ENCODE data around the gene NCKIPSD. TPM values are rescaled to one million over a fixed set of nuclear protein-coding genes. Genes with fewer than 3 reads are reported as not detected.

NCKIPSD gene
- polyA plus RNA-seq, 2 donors: 7.6 to 8.2 TPM

DNA sequence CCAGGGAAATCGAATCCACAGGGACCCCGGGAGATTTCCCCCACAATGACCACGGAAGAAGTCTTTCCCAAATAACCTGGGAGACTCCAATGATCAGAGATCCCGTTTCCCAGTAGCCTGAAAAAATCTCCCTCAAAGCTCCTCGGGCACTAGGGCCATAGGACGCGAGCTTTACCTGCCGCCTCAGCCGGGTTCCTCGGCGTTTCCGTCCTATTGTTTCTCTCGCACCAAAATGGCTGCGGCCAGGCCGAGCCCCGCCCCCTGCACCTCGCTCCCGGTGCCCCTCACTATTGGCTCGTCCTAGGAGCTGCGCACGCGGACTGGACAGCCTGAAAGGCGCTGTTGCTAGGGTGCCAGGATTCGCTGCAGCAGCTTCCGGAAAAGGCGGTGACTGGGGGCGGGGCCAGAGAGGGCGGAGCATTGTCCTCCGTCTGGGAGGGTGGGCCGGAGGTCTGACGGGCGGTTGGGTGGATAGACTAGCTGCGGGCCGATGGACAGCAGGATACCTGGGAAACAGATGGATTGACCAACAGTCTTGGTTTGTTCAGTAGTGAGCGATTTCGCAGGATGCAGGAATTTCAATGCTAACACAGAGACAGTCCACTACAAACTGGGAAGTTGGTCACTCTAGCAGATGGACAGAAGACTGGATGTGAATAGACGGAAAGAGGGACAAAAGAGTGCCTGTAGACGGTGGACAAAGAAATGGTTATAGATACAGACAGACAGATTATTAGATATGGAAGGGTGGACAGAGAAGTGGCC, 31.4 kb upstream of the NCKIPSD start, which contains the start of gene IP6K2:
Gene IP6K2 (minus strand): TSS at position 240 of the 765 bp plus-strand sequence. CDS start 21,930 bp downstream, outside the sequence.
- Histone ChIP-seq H3K9me3 (ENCODE audit: control insufficient read depth in 2 of 2, insufficient read depth in 1 of 2, low read depth in 1 of 2, low read length in 1 of 2) (no peaks in the 10 kb centered on the region), H3K4me3 (ENCODE audit: low read depth in 1 of 2, low read length in 2 of 2) (peak within 1 kb of the TSS; percentile 87 to 99), H3K36me3 (ENCODE audit: control insufficient read depth in 2 of 2, insufficient read depth in 2 of 2, low read length in 1 of 2) (peaks cover 0 to 11% of the 10 kb centered on the region in 2 donors), H3K27me3 (ENCODE audit: control insufficient read depth in 1 of 2, insufficient read depth in 2 of 2, low read length in 2 of 2) (no peaks in the 10 kb centered on the region), H3K4me1 (ENCODE audit: control insufficient read depth in 2 of 2, insufficient read depth in 2 of 2, low read length in 1 of 2) (peaks cover 3 to 10% of the 10 kb centered on the region in 2 donors), H3K27ac (ENCODE audit: low read depth in 2 of 2, low read length in 1 of 2) (peak within 1 kb of the TSS; percentile 79 to 92)
- WGBS, 2 donors: 1 to 2% methylated on average over 38 of the region's 38 CpGs

- H3K27ac ChIP-seq (ENCODE audit: low read depth in 2 of 2, low read length in 1 of 2): peak overlapping the region; percentile 79 to 92
- 0 to 1% methylated on average over 16 of the region's 16 CpGs for WGBS, 2 donors
Observed at GRCh38 chr3:48716508-48716981, 30.8 kb upstream of the NCKIPSD start.

GRCh38 chr3:48715174-48715800, 29.6 kb upstream of the NCKIPSD start:
- H3K4me3 ChIP-seq (ENCODE audit: low read depth in 1 of 2, low read length in 2 of 2): no peak overlapping the region
- H3K27me3 ChIP-seq (ENCODE audit: control insufficient read depth in 1 of 2, insufficient read depth in 2 of 2, low read length in 2 of 2): no peaks in the 10 kb centered on the region
- H3K36me3 ChIP-seq (ENCODE audit: control insufficient read depth in 2 of 2, insufficient read depth in 2 of 2, low read length in 1 of 2): peaks cover 3 to 16% of the 10 kb centered on the region in 2 donors
- no peaks in the 10 kb centered on the region for H3K9me3 ChIP-seq (ENCODE audit: control insufficient read depth in 2 of 2, insufficient read depth in 1 of 2, low read depth in 1 of 2, low read length in 1 of 2)
- peak overlapping the region in 1 of 2 donors; percentile 55 for H3K27ac ChIP-seq (ENCODE audit: low read depth in 2 of 2, low read length in 1 of 2)
- H3K4me1 ChIP-seq (ENCODE audit: control insufficient read depth in 2 of 2, insufficient read depth in 2 of 2, low read length in 1 of 2): peaks cover 3 to 10% of the 10 kb centered on the region in 2 donors

More at GRCh38 chr3:48716508-48716981, 30.8 kb upstream of the NCKIPSD start:
- no peaks in the 10 kb centered on the region for H3K9me3 ChIP-seq (ENCODE audit: control insufficient read depth in 2 of 2, insufficient read depth in 1 of 2, low read depth in 1 of 2, low read length in 1 of 2)
- H3K27me3 ChIP-seq (ENCODE audit: control insufficient read depth in 1 of 2, insufficient read depth in 2 of 2, low read length in 2 of 2): no peaks in the 10 kb centered on the region
- H3K4me3 ChIP-seq (ENCODE audit: low read depth in 1 of 2, low read length in 2 of 2): peak overlapping the region; percentile 87 to 99
- H3K36me3 ChIP-seq (ENCODE audit: control insufficient read depth in 2 of 2, insufficient read depth in 2 of 2, low read length in 1 of 2): peaks cover 3 to 11% of the 10 kb centered on the region in 2 donors
- peaks cover 3 to 10% of the 10 kb centered on the region in 2 donors for H3K4me1 ChIP-seq (ENCODE audit: control insufficient read depth in 2 of 2, insufficient read depth in 2 of 2, low read length in 1 of 2)

DNA sequence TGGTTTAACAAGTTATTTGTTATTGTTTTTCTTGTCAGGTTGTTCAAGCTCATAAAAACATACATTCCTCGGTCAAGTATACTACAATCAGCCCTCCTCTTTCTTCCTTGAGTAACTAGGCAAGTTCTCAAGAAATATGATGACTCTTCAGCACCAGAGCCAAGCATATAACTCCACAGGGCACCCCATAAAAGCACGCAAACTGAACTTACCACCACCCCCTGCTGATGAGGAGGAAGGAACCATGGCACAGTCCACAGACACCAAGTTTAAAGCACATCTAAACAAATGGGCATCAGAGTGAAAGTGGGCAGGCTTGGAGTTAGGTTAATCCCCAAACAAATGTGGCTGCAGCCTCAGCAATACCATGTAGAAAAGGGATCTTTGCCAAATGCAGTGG, 26.0 kb upstream of the NCKIPSD start:
- Histone ChIP-seq H3K4me3 (ENCODE audit: low read depth in 1 of 2, low read length in 2 of 2) (no peak overlapping the region), H3K36me3 (ENCODE audit: control insufficient read depth in 2 of 2, insufficient read depth in 2 of 2, low read length in 1 of 2) (peaks cover 3 to 16% of the 10 kb centered on the region in 2 donors), H3K4me1 (ENCODE audit: control insufficient read depth in 2 of 2, insufficient read depth in 2 of 2, low read length in 1 of 2) (peaks cover 3 to 20% of the 10 kb centered on the region in 2 donors), H3K27ac (ENCODE audit: low read depth in 2 of 2, low read length in 1 of 2) (no peak overlapping the region), H3K27me3 (ENCODE audit: control insufficient read depth in 1 of 2, insufficient read depth in 2 of 2, low read length in 2 of 2) (no peaks in the 10 kb centered on the region), H3K9me3 (ENCODE audit: control insufficient read depth in 2 of 2, insufficient read depth in 1 of 2, low read depth in 1 of 2, low read length in 1 of 2) (no peaks in the 10 kb centered on the region)
- WGBS, 2 donors: 60 to 63% methylated on average over 2 of the region's 2 CpGs

- Histone ChIP-seq H3K9me3 (ENCODE audit: control insufficient read depth in 2 of 2, insufficient read depth in 1 of 2, low read depth in 1 of 2, low read length in 1 of 2) (no peaks in the 10 kb centered on the region), H3K36me3 (ENCODE audit: control insufficient read depth in 2 of 2, insufficient read depth in 2 of 2, low read length in 1 of 2) (peaks cover 3 to 17% of the 10 kb centered on the region in 2 donors), H3K27ac (ENCODE audit: low read depth in 2 of 2, low read length in 1 of 2) (peak overlapping the region; percentile 68 to 80), H3K4me3 (ENCODE audit: low read depth in 1 of 2, low read length in 2 of 2) (no peak overlapping the region), H3K4me1 (ENCODE audit: control insufficient read depth in 2 of 2, insufficient read depth in 2 of 2, low read length in 1 of 2) (peaks cover 3 to 16% of the 10 kb centered on the region in 2 donors), H3K27me3 (ENCODE audit: control insufficient read depth in 1 of 2, insufficient read depth in 2 of 2, low read length in 2 of 2) (no peaks in the 10 kb centered on the region)
- WGBS, 2 donors: 45 to 58% methylated on average over 7 of the region's 7 CpGs
Observed at GRCh38 chr3:48709051-48709461, 23.3 kb upstream of the NCKIPSD start.

- Histone ChIP-seq H3K27ac (ENCODE audit: low read depth in 2 of 2, low read length in 1 of 2) (peak overlapping the region; percentile 68 to 80), H3K36me3 (ENCODE audit: control insufficient read depth in 2 of 2, insufficient read depth in 2 of 2, low read length in 1 of 2) (peaks cover 3 to 16% of the 10 kb centered on the region in 2 donors)
- WGBS, 2 donors: 24 to 30% methylated on average over 2 of the region's 2 CpGs
Observed at GRCh38 chr3:48708481-48708889, 22.8 kb upstream of the NCKIPSD start.

GRCh38 chr3:48707157-48707556, 21.4 kb upstream of the NCKIPSD start:
- no peaks in the 10 kb centered on the region for H3K9me3 ChIP-seq (ENCODE audit: control insufficient read depth in 2 of 2, insufficient read depth in 1 of 2, low read depth in 1 of 2, low read length in 1 of 2)
- no peak overlapping the region for H3K27ac ChIP-seq (ENCODE audit: low read depth in 2 of 2, low read length in 1 of 2)
- WGBS, 2 donors: 86 to 88% methylated on average over 5 of the region's 5 CpGs
- H3K27me3 ChIP-seq (ENCODE audit: control insufficient read depth in 1 of 2, insufficient read depth in 2 of 2, low read length in 2 of 2): no peaks in the 10 kb centered on the region
- peaks cover 0 to 10% of the 10 kb centered on the region in 2 donors for H3K4me1 ChIP-seq (ENCODE audit: control insufficient read depth in 2 of 2, insufficient read depth in 2 of 2, low read length in 1 of 2)
- H3K36me3 ChIP-seq (ENCODE audit: control insufficient read depth in 2 of 2, insufficient read depth in 2 of 2, low read length in 1 of 2): peaks cover 3 to 8% of the 10 kb centered on the region in 2 donors
- H3K4me3 ChIP-seq (ENCODE audit: low read depth in 1 of 2, low read length in 2 of 2): no peak overlapping the region

More at GRCh38 chr3:48708481-48708889, 22.8 kb upstream of the NCKIPSD start:
- no peaks in the 10 kb centered on the region for H3K27me3 ChIP-seq (ENCODE audit: control insufficient read depth in 1 of 2, insufficient read depth in 2 of 2, low read length in 2 of 2)
- H3K9me3 ChIP-seq (ENCODE audit: control insufficient read depth in 2 of 2, insufficient read depth in 1 of 2, low read depth in 1 of 2, low read length in 1 of 2): no peaks in the 10 kb centered on the region
- no peak overlapping the region for H3K4me3 ChIP-seq (ENCODE audit: low read depth in 1 of 2, low read length in 2 of 2)
- H3K4me1 ChIP-seq (ENCODE audit: control insufficient read depth in 2 of 2, insufficient read depth in 2 of 2, low read length in 1 of 2): peaks cover 3 to 14% of the 10 kb centered on the region in 2 donors

DNA sequence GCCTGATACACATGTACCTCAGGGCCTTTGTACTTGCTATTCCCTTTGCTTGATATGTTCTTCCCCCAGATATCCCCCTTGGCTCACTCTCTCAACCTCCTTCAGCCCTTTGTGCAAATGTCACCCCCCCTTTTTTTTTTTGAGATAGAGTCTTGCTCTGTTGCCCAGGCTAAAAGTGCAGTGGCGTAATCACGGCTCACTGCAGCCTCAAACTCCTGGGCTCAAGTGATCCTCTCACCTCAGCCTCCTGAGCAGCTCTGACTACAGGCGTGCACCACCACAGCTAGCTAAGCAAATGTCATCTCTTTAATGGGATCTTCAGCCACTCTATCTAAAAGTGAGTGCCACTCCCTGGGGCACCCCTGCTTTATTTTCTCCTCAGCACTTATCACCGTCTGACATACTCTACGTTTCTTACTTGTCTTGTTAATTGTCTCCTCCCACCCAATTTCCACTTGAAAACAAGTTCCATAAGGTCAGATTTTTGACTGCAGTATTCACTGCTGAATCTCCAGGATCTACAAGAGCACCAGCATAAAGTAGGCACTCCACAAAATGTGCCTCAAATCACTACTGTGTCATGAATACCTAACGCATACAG, 16.7 kb upstream of the NCKIPSD start:
- Histone ChIP-seq H3K27ac (ENCODE audit: low read depth in 2 of 2, low read length in 1 of 2) (no peak overlapping the region), H3K4me3 (ENCODE audit: low read depth in 1 of 2, low read length in 2 of 2) (no peak overlapping the region), H3K9me3 (ENCODE audit: control insufficient read depth in 2 of 2, insufficient read depth in 1 of 2, low read depth in 1 of 2, low read length in 1 of 2) (no peaks in the 10 kb centered on the region), H3K27me3 (ENCODE audit: control insufficient read depth in 1 of 2, insufficient read depth in 2 of 2, low read length in 2 of 2) (no peaks in the 10 kb centered on the region), H3K4me1 (ENCODE audit: control insufficient read depth in 2 of 2, insufficient read depth in 2 of 2, low read length in 1 of 2) (no peaks in the 10 kb centered on the region), H3K36me3 (ENCODE audit: control insufficient read depth in 2 of 2, insufficient read depth in 2 of 2, low read length in 1 of 2) (peaks cover 3 to 6% of the 10 kb centered on the region in 2 donors)
- WGBS, 2 donors: 85 to 88% methylated on average over 6 of the region's 6 CpGs

GRCh38 chr3:48700731-48701405, 15.2 kb upstream of the NCKIPSD start:
- no peak overlapping the region for H3K27ac ChIP-seq (ENCODE audit: low read depth in 2 of 2, low read length in 1 of 2)
- H3K9me3 ChIP-seq (ENCODE audit: control insufficient read depth in 2 of 2, insufficient read depth in 1 of 2, low read depth in 1 of 2, low read length in 1 of 2): no peaks in the 10 kb centered on the region
- H3K4me1 ChIP-seq (ENCODE audit: control insufficient read depth in 2 of 2, insufficient read depth in 2 of 2, low read length in 1 of 2): no peaks in the 10 kb centered on the region
- H3K36me3 ChIP-seq (ENCODE audit: control insufficient read depth in 2 of 2, insufficient read depth in 2 of 2, low read length in 1 of 2): peaks cover 2 to 3% of the 10 kb centered on the region in 2 donors
- WGBS, 2 donors: 87 to 93% methylated on average over 11 of the region's 11 CpGs
- no peaks in the 10 kb centered on the region for H3K27me3 ChIP-seq (ENCODE audit: control insufficient read depth in 1 of 2, insufficient read depth in 2 of 2, low read length in 2 of 2)
- H3K4me3 ChIP-seq (ENCODE audit: low read depth in 1 of 2, low read length in 2 of 2): no peak overlapping the region
